HG02981 (cell line): Measurements from ENCODE around the gene ZCCHC8.
A peak's percentile ranks its signal among the peaks of the same experiment; 100 is the strongest.
"Not testable (repeated sequence)": the region's sequence is repeated elsewhere in the genome, so short reads cannot be mapped to it uniquely, and the experiment has no call there.

ENCODE experiments used
- ATAC-seq: cut with Tn5 transposase; IDR thresholded peaks from one replicate; pipeline ENCODE4 v1.9.1; 2021; ENCODE audit warnings: mild to moderate bottlenecking, moderate library complexity; ENCODE audit not compliant: unreplicated experiment

ZCCHC8 gene

GRCh38 chr12:122513028-122513427 lies 12.3 kb upstream of the ZCCHC8 start:
- ATAC-seq, result not testable (repeated sequence)

- no peak for ATAC-seq
These were observed 7.4 kb upstream of the ZCCHC8 start for GRCh38 chr12:122508163-122508562.

- ATAC-seq, result no peak
These were observed 5.7 kb upstream of the ZCCHC8 start for GRCh38 chr12:122506393-122506938.

- no peak for ATAC-seq
These were observed 4.8 kb upstream of the ZCCHC8 start for GRCh38 chr12:122505419-122506051.

GRCh38 chr12:122503783-122504590 lies 3.3 kb upstream of the ZCCHC8 start:
- no peak for ATAC-seq

GRCh38 chr12:122503147-122503751 lies 2.5 kb upstream of the ZCCHC8 start:
- ATAC-seq, result no peak

- no peak for ATAC-seq
These were observed 807 bp upstream of the ZCCHC8 start for GRCh38 chr12:122501489-122501989.

- ATAC-seq, result peak; percentile 7
These were observed 594 bp downstream of the ZCCHC8 start for GRCh38 chr12:122499991-122500684.

GRCh38 chr12:122495258-122495657 lies 5.5 kb downstream of the ZCCHC8 start:
- no peak for ATAC-seq

GRCh38 chr12:122493222-122493621 lies 7.5 kb downstream of the ZCCHC8 start:
- ATAC-seq, result not testable (repeated sequence)

GRCh38 chr12:122491991-122492390 lies 8.7 kb downstream of the ZCCHC8 start:
- ATAC-seq, result no peak

GRCh38 chr12:122489038-122489437 lies 11.7 kb downstream of the ZCCHC8 start:
- no peak for ATAC-seq

- ATAC-seq, result not testable (repeated sequence)
These were observed 12.9 kb downstream of the ZCCHC8 start for GRCh38 chr12:122487807-122488206.

GRCh38 chr12:122486805-122487426 lies 13.8 kb downstream of the ZCCHC8 start:
- ATAC-seq, result no peak

- not testable (repeated sequence) for ATAC-seq
These were observed 14.4 kb downstream of the ZCCHC8 start for GRCh38 chr12:122486360-122486759.

GRCh38 chr12:122484385-122484784 lies 16.3 kb downstream of the ZCCHC8 start:
- ATAC-seq, result not testable (repeated sequence)

- ATAC-seq, result no peak
These were observed 16.8 kb downstream of the ZCCHC8 start for GRCh38 chr12:122483969-122484368.

- no peak for ATAC-seq
These were observed 18.9 kb downstream of the ZCCHC8 start for GRCh38 chr12:122481861-122482260.

- no peak for ATAC-seq
These were observed 20.0 kb downstream of the ZCCHC8 start for GRCh38 chr12:122480753-122481152.

- ATAC-seq, result no peak
These were observed 26.4 kb downstream of the ZCCHC8 start for GRCh38 chr12:122474324-122474716.
